ENCODE data around the gene UBAP2. TPM values are rescaled to one million over a fixed set of nuclear protein-coding genes. Genes with fewer than 3 reads are reported as not detected.

The UBAP2 gene
- total and polyA plus RNA-seq, 2 of the 4 experiments (the other 2 are of a cell fraction), result 12.9 to 25.5 TPM

- no CpG with 5 or more reads among the region's 2 CpGs for WGBS, 2 experiments (ENCODE audit: extremely low coverage in 2 of 2, insufficient read length in 1 of 2)
Measured at GRCh38 chr9:33972698-33973097, 76.0 kb downstream of the UBAP2 start.

More at GRCh38 chr9:33972698-33973097, 76.0 kb downstream of the UBAP2 start:
- ChIA-PET POLR2A (ENCODE audit: unreplicated experiment) (no interaction called here), CTCF (no interaction called here)
- Histone ChIP-seq H2BK120ac (ENCODE audit: low read depth, low read length) (no peak overlapping the region), H3K27me3 (ENCODE audit: control insufficient read depth, insufficient read depth, low read length) (no peaks in the 10 kb centered on the region), H3K79me1 (ENCODE audit: low read depth in 1 of 2, low read length in 2 of 2) (peaks cover 4 to 11% of the 10 kb centered on the region in 2 experiments; a peak in 2 of 4 replicates), H2AK5ac (ENCODE audit: low read depth, low read length) (no peak overlapping the region), H2BK5ac (ENCODE audit: low read depth, low read length, poor library complexity, severe bottlenecking) (no peak overlapping the region), H3K9ac (ENCODE audit: low read depth, low read length) (no peak overlapping the region), H3K9me1 (ENCODE audit: insufficient read depth, low read length) (no peaks in the 10 kb centered on the region; the same call in 1 of the 2 replicates), H3K36me3 (ENCODE audit: control insufficient read depth, insufficient read depth, low read length) (peaks cover 8% of the 10 kb centered on the region), H4K8ac (ENCODE audit: low read depth in 2 of 2, low read length in 2 of 2) (no peak overlapping the region), H2BK20ac (ENCODE audit: low read depth, low read length) (no peak overlapping the region), H2AK9ac (replicated peaks; ENCODE audit: low read depth, low read length, poor library complexity) (no peak overlapping the region), H3K18ac (ENCODE audit: low read depth, low read length) (no peak overlapping the region), H4K91ac (ENCODE audit: insufficient read depth, low read depth, low read length) (no peak overlapping the region), H4K5ac (ENCODE audit: low read depth, low read length) (no peak overlapping the region), H3K14ac (replicated peaks; ENCODE audit: low read depth, low read length) (no peak overlapping the region), H4K20me1 (ENCODE audit: insufficient read depth, low read length) (no peaks in the 10 kb centered on the region), H3K23ac (ENCODE audit: low read depth, low read length) (no peak overlapping the region), H3K27ac (ENCODE audit: insufficient read depth, low read length) (no peak overlapping the region), H3K4me3 (ENCODE audit: insufficient read depth, low read depth, low read length) (no peak overlapping the region), H3K9me3 (ENCODE audit: control insufficient read depth, insufficient read depth, low read length) (no peaks in the 10 kb centered on the region), H2BK15ac (ENCODE audit: low read depth, low read length) (no peak overlapping the region), H2AFZ (replicated peaks; ENCODE audit: low read length, poor library complexity) (no peak overlapping the region), H3K4me2 (ENCODE audit: low read depth, low read length) (no peak overlapping the region), H3K4me1 (ENCODE audit: control insufficient read depth, insufficient read depth, low read length) (no peaks in the 10 kb centered on the region), H3K4ac (ENCODE audit: low read depth, low read length) (no peak overlapping the region), H3K56ac (ENCODE audit: extremely low read depth, insufficient read depth, low read length) (no peak overlapping the region)
- TF ChIP-seq ELK1 (IDR thresholded peaks at IDR 0.05; ENCODE audit: borderline replicate concordance, low read depth, low read length) (no peak), CEBPB (IDR thresholded peaks at IDR 0.05; ENCODE audit: low read depth, low read length) (no peak), RAD21 (IDR thresholded peaks at IDR 0.05; ENCODE audit: low read length) (no peak), FOS (IDR thresholded peaks at IDR 0.05; ENCODE audit: low read depth, low read length) (no peak), CHD1 (IDR thresholded peaks at IDR 0.05; ENCODE audit: low read depth, low read length) (no peak), SMC3 (IDR thresholded peaks at IDR 0.05; ENCODE audit: low read depth, low read length) (no peak), NFE2L2 (IDR thresholded peaks at IDR 0.05; ENCODE audit: low read depth, low read length) (no peak), BHLHE40 (IDR thresholded peaks at IDR 0.05; ENCODE audit: low read depth, low read length) (no peak), USF2 (IDR thresholded peaks at IDR 0.05; ENCODE audit: low read depth, low read length) (no peak), MAZ (IDR thresholded peaks at IDR 0.05; ENCODE audit: borderline replicate concordance, low read depth, low read length) (no peak), MXI1 (IDR thresholded peaks at IDR 0.05; ENCODE audit: borderline replicate concordance, low read depth, low read length) (no peak), RCOR1 (IDR thresholded peaks at IDR 0.05; ENCODE audit: insufficient replicate concordance, low read length) (no peak), CTCF (conservative IDR thresholded peaks at IDR 0.05; ENCODE audit: low read depth, low read length) (no peak), RFX5 (IDR thresholded peaks at IDR 0.05; ENCODE audit: low read depth, low read length) (no peak), POLR2A (IDR thresholded peaks at IDR 0.05; ENCODE audit: low read depth, low read length) (no peak)
- no TSS peak for BruUV-seq (replicated peaks)
- no peak for DNase-seq
- in situ Hi-C loops (cut with MboI; ENCODE audit: low sequenced_read_pairs), result no loop called here
- dilution Hi-C loops (cut with HindIII; ENCODE audit: low sequenced_read_pairs, unreplicated experiment), result no loop called here
- ATAC-seq (ENCODE audit: low read depth), result no peak
- intact Hi-C loops (cut with micrococcal nuclease), result no loop called here
